ENCODE results near the gene ZFYVE16. TPM values are rescaled to one million over a fixed set of nuclear protein-coding genes. Genes with fewer than 3 reads are reported as not detected.

The ZFYVE16 gene
- polyA plus RNA-seq, 1 donor from 2014 or later: 75.8 TPM

GRCh38 chr5:80376557-80376956, 31.3 kb upstream of the ZFYVE16 start:
- TF ChIP-seq POLR2AphosphoS5 (IDR thresholded peaks at IDR 0.05) (no peak), TAF1 (IDR thresholded peaks at IDR 0.05; ENCODE audit: low read depth) (no peak), EZH2 (IDR thresholded peaks at IDR 0.05; ENCODE audit: borderline replicate concordance, insufficient read depth, low read length, poor library complexity, severe bottlenecking) (no peak), MXI1 (conservative IDR thresholded peaks at IDR 0.05; ENCODE audit: poor library complexity, severe bottlenecking) (no peak), RAD21 (conservative IDR thresholded peaks at IDR 0.05) (no peak), EP300 (conservative IDR thresholded peaks at IDR 0.05; ENCODE audit: poor library complexity, severe bottlenecking) (no peak), SMC3 (conservative IDR thresholded peaks at IDR 0.05; ENCODE audit: poor library complexity) (no peak), CTCF (IDR thresholded peaks at IDR 0.05; ENCODE audit: poor library complexity, severe bottlenecking) (no peak), REST (IDR thresholded peaks at IDR 0.05; ENCODE audit: borderline replicate concordance) (no peak)
- Histone ChIP-seq H3K79me2 (replicated peaks; ENCODE audit: insufficient read depth, low read length) (no peaks in the 10 kb centered on the region), H3K9me3 (ENCODE audit: low read length) (no peaks in the 10 kb centered on the region), H3K4me2 (ENCODE audit: low read length) (no peak overlapping the region), H2AFZ (ENCODE audit: low read depth, low read length) (no peak overlapping the region), H3K9me2 (ENCODE audit: insufficient read depth, low read length) (no peaks in the 10 kb centered on the region), H3K27me3 (ENCODE audit: insufficient read depth, low read depth, low read length) (no peaks in the 10 kb centered on the region), H3K36me3 (ENCODE audit: insufficient read depth, low read length) (no peaks in the 10 kb centered on the region), H4K20me1 (ENCODE audit: insufficient read depth) (no peaks in the 10 kb centered on the region), H3K27ac (ENCODE audit: low read length) (no peak overlapping the region), H3F3A (ENCODE audit: insufficient read depth, low read length, poor library complexity, severe bottlenecking) (no peaks in the 10 kb centered on the region), H3K4me3 (ENCODE audit: low read length) (no peak overlapping the region), H3K9ac (ENCODE audit: low read length) (no peak overlapping the region)

GRCh38 chr5:80382488-80382887, 25.4 kb upstream of the ZFYVE16 start:
- Histone ChIP-seq H3K9ac (ENCODE audit: low read length) (no peak overlapping the region), H3K36me3 (ENCODE audit: insufficient read depth, low read length) (no peaks in the 10 kb centered on the region), H3F3A (ENCODE audit: insufficient read depth, low read length, poor library complexity, severe bottlenecking) (no peaks in the 10 kb centered on the region), H4K20me1 (ENCODE audit: insufficient read depth) (no peaks in the 10 kb centered on the region), H3K27ac (ENCODE audit: low read length) (no peak overlapping the region), H3K9me3 (ENCODE audit: low read length) (no peaks in the 10 kb centered on the region), H3K27me3 (ENCODE audit: insufficient read depth, low read depth, low read length) (no peaks in the 10 kb centered on the region), H3K9me2 (ENCODE audit: insufficient read depth, low read length) (no peaks in the 10 kb centered on the region), H3K4me2 (ENCODE audit: low read length) (no peak overlapping the region), H3K4me3 (ENCODE audit: low read length) (no peak overlapping the region), H2AFZ (ENCODE audit: low read depth, low read length) (no peak overlapping the region), H3K79me2 (replicated peaks; ENCODE audit: insufficient read depth, low read length) (no peaks in the 10 kb centered on the region)
- TF ChIP-seq MXI1 (conservative IDR thresholded peaks at IDR 0.05; ENCODE audit: poor library complexity, severe bottlenecking) (no peak), TAF1 (IDR thresholded peaks at IDR 0.05; ENCODE audit: low read depth) (no peak), EZH2 (IDR thresholded peaks at IDR 0.05; ENCODE audit: borderline replicate concordance, insufficient read depth, low read length, poor library complexity, severe bottlenecking) (no peak), SMC3 (conservative IDR thresholded peaks at IDR 0.05; ENCODE audit: poor library complexity) (no peak), REST (IDR thresholded peaks at IDR 0.05; ENCODE audit: borderline replicate concordance) (no peak), CTCF (IDR thresholded peaks at IDR 0.05; ENCODE audit: poor library complexity, severe bottlenecking) (no peak), POLR2AphosphoS5 (IDR thresholded peaks at IDR 0.05) (no peak), EP300 (conservative IDR thresholded peaks at IDR 0.05; ENCODE audit: poor library complexity, severe bottlenecking) (no peak), RAD21 (conservative IDR thresholded peaks at IDR 0.05) (no peak)
